ENCODE measurements around the gene SERPINB1. TPM values are rescaled to one million over a fixed set of nuclear protein-coding genes. Genes with fewer than 3 reads are reported as not detected.
A peak's percentile ranks its signal among the peaks of the same experiment; 100 is the strongest.

SERPINB1 gene
- total RNA-seq (2022) = 75.6 and 81.9 TPM in 2 replicates
- Bru-seq, nascent RNA = percentile 97 among the genes with signal in this experiment
- percentile 93 among the genes with signal in this experiment for BruChase-seq, experiment 1, labeled RNA remaining after a 2-hour chase
- percentile 96 among the genes with signal in this experiment for BruChase-seq, experiment 2, labeled RNA remaining after a 6-hour chase
- long read RNA-seq, transcript SERPINB1-201 (7 exons, 2,619 nt) = major isoform, 80 of 111 reads
- long read RNA-seq, partial matches to known transcripts = 12 of 111 reads
- long read RNA-seq, other reads (novel, unspliced or antisense) = 19 of 111 reads

DNA sequence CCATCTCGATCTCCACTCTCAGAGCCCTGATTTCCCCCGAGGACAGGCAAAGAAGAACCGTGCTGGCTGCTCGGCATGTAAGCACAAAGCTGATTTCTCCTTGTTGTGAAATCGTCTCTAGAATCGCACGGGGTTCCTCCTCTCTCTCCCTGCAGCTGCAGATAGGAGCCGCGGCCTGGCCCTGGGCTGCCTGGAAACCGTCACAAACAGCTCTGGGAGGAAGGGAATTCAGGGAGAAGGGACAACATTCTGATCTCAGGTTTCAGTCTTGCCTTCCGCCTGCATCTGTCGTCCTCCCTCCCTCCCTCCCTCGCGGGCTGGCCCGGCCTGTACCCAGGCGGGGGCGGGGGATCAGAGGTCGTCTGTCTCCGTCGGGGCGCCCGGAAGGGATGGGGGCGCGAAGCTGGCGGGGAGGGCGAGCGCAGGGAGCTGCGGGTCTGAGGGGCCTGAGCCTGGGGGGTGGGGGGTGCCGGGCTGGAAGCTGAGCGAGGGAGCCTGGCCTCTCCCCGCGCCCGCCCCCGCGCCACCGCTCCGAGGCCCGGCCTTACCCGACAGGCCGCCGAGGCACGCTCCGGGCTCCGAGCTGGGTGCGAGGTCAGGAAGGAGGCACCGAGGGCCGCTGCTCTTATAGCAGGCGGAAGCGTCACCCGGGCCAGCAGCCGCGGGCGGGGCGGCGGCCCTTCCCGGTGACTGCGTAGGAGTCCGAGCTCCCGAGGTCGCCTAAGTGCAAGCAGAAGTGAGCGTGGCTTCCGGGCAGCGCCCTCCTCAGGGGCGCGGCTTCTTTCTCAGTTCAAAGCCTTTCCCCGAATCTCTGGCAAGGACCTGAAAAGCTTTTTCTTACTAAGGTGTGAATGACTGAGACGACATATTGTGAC, at the start of gene SERPINB1:
Gene SERPINB1 (minus strand): TSS at position 600 of the 875 bp plus-strand sequence. CDS start 1,277 bp downstream, outside the sequence.
- no peaks in the 10 kb centered on the region; the same call in 1 of the 2 replicates for H3K36me3 ChIP-seq (ENCODE audit: control insufficient read depth, insufficient read depth, low read length)
- BruUV-seq (replicated peaks) = no TSS peak
- H3K9me3 ChIP-seq = no peaks in the 10 kb centered on the region
- POLR2A ChIA-PET = interaction anchor here (0.6 to 2.8 kb wide), 18 partner anchors 9 to 1516 kb away, joined by 3 to 32 read pairs (median 4); partner anchors contain the start of genes SERPINB6 and WRNIP1
- H3K27me3 ChIP-seq (replicated peaks; ENCODE audit: control insufficient read depth, insufficient read depth, low read length) = no peaks in the 10 kb centered on the region
- Mint-ChIP-seq H3K4me1 (ENCODE audit: low read depth, unreplicated experiment) (peaks cover 16% of the 10 kb centered on the region), H3K36me3 (ENCODE audit: insufficient read depth, unreplicated experiment) (peaks cover 43% of the 10 kb centered on the region), H3K4me3 (ENCODE audit: unreplicated experiment) (peak within 1 kb of the TSS; percentile 98), H3K27ac (ENCODE audit: unreplicated experiment) (peak within 1 kb of the TSS; percentile 97), H3K9me3 (ENCODE audit: unreplicated experiment) (no peaks in the 10 kb centered on the region), H3K27me3 (ENCODE audit: insufficient read depth, unreplicated experiment) (no peaks in the 10 kb centered on the region)
- peak; percentile 92 to 93 for DNase-seq
- H3K4me3 ChIP-seq (ENCODE audit: low read depth, low read length) = peak within 1 kb of the TSS; percentile 44
- peaks cover 42% of the 10 kb centered on the region for H3K4me1 ChIP-seq
- CTCF ChIA-PET = interaction anchor here (0.6 to 4.2 kb wide), 15 partner anchors 10 to 148 kb away, joined by 3 to 67 read pairs (median 4); partner anchors contain the start of gene WRNIP1
- TF ChIP-seq, protein P1, sequence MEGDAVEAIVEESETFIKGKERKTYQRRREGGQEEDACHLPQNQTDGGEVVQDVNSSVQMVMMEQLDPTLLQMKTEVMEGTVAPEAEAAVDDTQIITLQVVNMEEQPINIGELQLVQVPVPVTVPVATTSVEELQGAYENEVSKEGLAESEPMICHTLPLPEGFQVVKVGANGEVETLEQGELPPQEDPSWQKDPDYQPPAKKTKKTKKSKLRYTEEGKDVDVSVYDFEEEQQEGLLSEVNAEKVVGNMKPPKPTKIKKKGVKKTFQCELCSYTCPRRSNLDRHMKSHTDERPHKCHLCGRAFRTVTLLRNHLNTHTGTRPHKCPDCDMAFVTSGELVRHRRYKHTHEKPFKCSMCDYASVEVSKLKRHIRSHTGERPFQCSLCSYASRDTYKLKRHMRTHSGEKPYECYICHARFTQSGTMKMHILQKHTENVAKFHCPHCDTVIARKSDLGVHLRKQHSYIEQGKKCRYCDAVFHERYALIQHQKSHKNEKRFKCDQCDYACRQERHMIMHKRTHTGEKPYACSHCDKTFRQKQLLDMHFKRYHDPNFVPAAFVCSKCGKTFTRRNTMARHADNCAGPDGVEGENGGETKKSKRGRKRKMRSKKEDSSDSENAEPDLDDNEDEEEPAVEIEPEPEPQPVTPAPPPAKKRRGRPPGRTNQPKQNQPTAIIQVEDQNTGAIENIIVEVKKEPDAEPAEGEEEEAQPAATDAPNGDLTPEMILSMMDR (IDR thresholded peaks at IDR 0.05; ENCODE audit: insufficient read depth in 1 of 2, low read depth in 1 of 2, low read length in 1 of 2, severe bottlenecking in 1 of 2, unreplicated experiment in 1 of 2) = peak in 1 of 2 experiments; percentile 29
- intact Hi-C loops (cut with micrococcal nuclease; ENCODE audit: unreplicated experiment) = loop anchor here (1.0 to 10.0 kb wide), 3 partner anchors 31 to 213 kb away; no protein-coding TSS in a partner anchor

DNA sequence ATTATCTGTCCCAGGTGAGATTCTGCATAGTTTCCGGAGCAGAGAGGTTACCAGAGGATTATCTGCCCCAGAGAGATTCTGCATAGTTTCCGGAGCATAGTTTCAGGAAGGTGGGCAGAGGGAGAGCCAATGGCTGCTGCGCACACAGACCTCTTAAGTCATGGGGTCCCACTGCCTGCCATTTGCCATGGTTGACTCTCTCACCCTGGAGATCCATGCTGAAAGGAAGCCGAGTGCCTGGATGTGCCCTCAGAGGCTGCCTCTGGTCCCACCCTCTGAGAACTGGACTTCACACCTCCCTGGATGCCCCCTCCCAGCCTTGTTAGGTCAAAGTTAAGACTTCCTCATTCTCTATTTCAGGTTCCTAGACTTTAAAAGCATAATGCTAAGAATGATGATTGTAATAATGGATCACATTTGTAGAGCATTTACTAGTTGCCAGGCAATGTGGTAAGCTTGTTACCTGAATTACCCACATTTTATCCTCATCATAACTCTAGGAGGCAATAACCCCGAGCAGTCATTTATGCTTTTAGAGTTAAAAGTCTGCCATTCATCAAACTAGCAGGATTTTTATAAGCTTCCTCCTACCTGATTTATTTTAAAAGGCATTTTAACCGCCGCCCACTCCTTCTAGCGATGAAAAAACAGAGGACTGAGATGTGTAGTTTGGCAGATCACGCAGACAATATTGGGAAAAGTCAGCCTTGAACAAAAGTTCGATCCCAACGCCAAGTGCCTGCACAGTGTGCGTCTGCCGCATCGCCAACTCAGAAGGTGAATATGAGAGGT, 49.5 kb upstream of the SERPINB1 start:
- intact Hi-C loops (cut with micrococcal nuclease; ENCODE audit: unreplicated experiment) = loop anchor here (1.0 to 5.0 kb wide), 4 partner anchors 15 to 44 kb away; no protein-coding TSS in a partner anchor
- H3K9me3 Mint-ChIP-seq (ENCODE audit: unreplicated experiment) = no peaks in the 10 kb centered on the region
- POLR2A ChIA-PET = interaction anchor here (0.5 to 1.6 kb wide), 14 partner anchors 7 to 1575 kb away, joined by 3 to 25 read pairs (median 3); partner anchors contain the start of genes NQO2, SERPINB1 and WRNIP1
- Histone ChIP-seq H3K27me3 (replicated peaks; ENCODE audit: control insufficient read depth, insufficient read depth, low read length) (no peaks in the 10 kb centered on the region), H3K4me1 (peaks cover 8% of the 10 kb centered on the region; the same call in 1 of the 2 replicates), H3K4me3 (ENCODE audit: low read depth, low read length) (peak overlapping the region; percentile 71), H3K9me3 (no peaks in the 10 kb centered on the region), H3K36me3 (ENCODE audit: control insufficient read depth, insufficient read depth, low read length) (no peaks in the 10 kb centered on the region)
- H3K4me3 Mint-ChIP-seq (ENCODE audit: unreplicated experiment) = peak overlapping the region; percentile 92
- CTCF ChIA-PET = interaction anchor here (0.5 to 2.1 kb wide), 10 partner anchors 20 to 100 kb away, joined by 3 to 22 read pairs (median 6); partner anchors contain the start of gene SERPINB1
- H3K27ac Mint-ChIP-seq (ENCODE audit: unreplicated experiment) = peak overlapping the region; percentile 80
- peaks cover 10% of the 10 kb centered on the region for H3K4me1 Mint-ChIP-seq (ENCODE audit: low read depth, unreplicated experiment)
- TF ChIP-seq, protein P1 (IDR thresholded peaks at IDR 0.05; ENCODE audit: insufficient read depth in 1 of 2, low read depth in 1 of 2, low read length in 1 of 2, severe bottlenecking in 1 of 2, unreplicated experiment in 1 of 2) = no peak
- no peaks in the 10 kb centered on the region for H3K27me3 Mint-ChIP-seq (ENCODE audit: insufficient read depth, unreplicated experiment)
- TSS peak; percentile 68 for BruUV-seq (replicated peaks)
- peaks cover 24% of the 10 kb centered on the region for H3K36me3 Mint-ChIP-seq (ENCODE audit: insufficient read depth, unreplicated experiment)
- peak; percentile 33 to 45 for DNase-seq

Data from Caco-2 (cell line).